Panc1 (cell line): Measurements from ENCODE around the gene CIBAR2.

Source experiments
- CTCF ChIP-seq: fragments of 450-650 bp; IDR thresholded peaks from 2 replicates; pipeline ENCODE4 v1.5.1; 2017; ENCODE audit warnings: mild to moderate bottlenecking
- POLR2AphosphoS5 ChIP-seq: IDR thresholded peaks from 2 replicates; pipeline ENCODE4 v1.6.1; 2012; ENCODE audit warnings: mild to moderate bottlenecking, low read depth, low read length, moderate library complexity
- REST ChIP-seq, 2 experiments: IDR thresholded peaks; 2 replicates each; pipeline ENCODE4 v1.6.1; 2011 to 2012; ENCODE audit warnings: low read depth in 2 of 2, control low read depth in 1 of 2, low read length in 1 of 2, mild to moderate bottlenecking in 1 of 2, moderate library complexity in 1 of 2; ENCODE audit not compliant: insufficient read depth in 1 of 2
- TCF7L2 ChIP-seq: IDR thresholded peaks from 2 replicates; pipeline ENCODE4 v1.6.1; 2011; ENCODE audit warnings: mild to moderate bottlenecking, low read depth, low read length, inconsistent platforms

GRCh38 chr16:85138825-85139627, 26.8 kb upstream of the CIBAR2 start:
- no peak for TF ChIP-seq CTCF
- no peak for TF ChIP-seq REST (IDR thresholded peaks at IDR 0.05; ENCODE audit: insufficient read depth in 1 of 2, low read depth in 2 of 2, low read length in 1 of 2)
- no peak for TF ChIP-seq POLR2AphosphoS5
- TF ChIP-seq TCF7L2, result no peak
